NB4 (cell line): ENCODE results near the gene TP53TG5.

ENCODE experiments used
- CTCF ChIP-seq: IDR thresholded peaks from one replicate; pipeline ENCODE4 v1.5.1; 2012; ENCODE audit warnings: low read depth, low read length
- MYC ChIP-seq: IDR thresholded peaks from 2 replicates; pipeline ENCODE4 v1.6.1; 2011; ENCODE audit warnings: low read depth, low read length
- POLR2A ChIP-seq: IDR thresholded peaks from 2 replicates; pipeline ENCODE4 v1.6.1; 2011; ENCODE audit warnings: mild to moderate bottlenecking; ENCODE audit not compliant: insufficient read length; ENCODE audit errors: extremely low read depth

GRCh38 chr20:45366631-45367030 is 11.5 kb downstream of the TP53TG5 start:
- no peak for TF ChIP-seq POLR2A
- TF ChIP-seq CTCF = no peak
- no peak for TF ChIP-seq MYC
